Activated CD8-positive, alpha-beta T cell treated with anti-CD3 and anti-CD28 coated beads, Interleukin-2, amount 10 ng/mL, durations not matched to agents 7 days and 5 days (primary cell): ENCODE measurements around the gene MAP2K5. TPM values are rescaled to one million over a fixed set of nuclear protein-coding genes. Genes with fewer than 3 reads are reported as not detected.

Experiments used
- ATAC-seq: fragments of 150-1000 bp; cut with Tn5 transposase; one replicate; pipeline ENCODE4 v1.10.0; 2021; ENCODE audit warnings: moderate library complexity
- CTCF ChIA-PET: fragments of 350-600 bp; sonication (Branson Sonifier 250); formaldehyde crosslinking; loops from one replicate; lab custom pipeline; 2021; ENCODE audit warnings: antibody characterized with exemption; lab: Charles Lee
- POLR2A ChIA-PET: fragments of 350-600 bp; sonication (Branson Sonifier 250); formaldehyde crosslinking; loops from one replicate; lab custom pipeline; 2021; ENCODE audit warnings: antibody characterized with exemption; lab: Charles Lee
- DNase-seq: peaks from one replicate; pipeline ENCODE4 v3.0.0-alpha.2; 2020
- H3K27ac Mint-ChIP-seq: one replicate; pipeline ENCODE4 v1.8.0; 2021; ENCODE audit warnings: mild to moderate bottlenecking, mixed read lengths
- H3K27me3 Mint-ChIP-seq: one replicate; pipeline ENCODE4 v1.8.0; 2021; ENCODE audit warnings: low read depth, mixed read lengths
- H3K36me3 Mint-ChIP-seq: one replicate; pipeline ENCODE4 v1.8.0; 2021; ENCODE audit warnings: low read depth, mixed read lengths
- H3K4me1 Mint-ChIP-seq: one replicate; pipeline ENCODE4 v1.8.0; 2021; ENCODE audit warnings: low read depth, mixed read lengths
- H3K4me3 Mint-ChIP-seq: one replicate; pipeline ENCODE4 v1.8.0; 2021; ENCODE audit warnings: mild to moderate bottlenecking, mixed read lengths
- H3K9me3 Mint-ChIP-seq: one replicate; pipeline ENCODE4 v1.8.0; 2022; ENCODE audit warnings: mixed read lengths; ENCODE audit not compliant: insufficient read depth
- total RNA-seq, 2 experiments: library from RNA; stranded (reverse); gene quantifications; one replicate each; pipeline ENCODE4 v1.2.3, GENCODE V29; 2021

The MAP2K5 gene
- total RNA-seq, 2 experiments from 2014 or later, result 18.3 to 20.9 TPM

GRCh38 chr15:67827562-67828277 is 285.2 kb downstream of the MAP2K5 start:
- Mint-ChIP-seq H3K36me3 (peaks cover 10% of the 10 kb centered on the region), H3K4me1 (peaks cover 39% of the 10 kb centered on the region), H3K9me3 (no peaks in the 10 kb centered on the region), H3K4me3 (no peak overlapping the region), H3K27ac (no peak overlapping the region), H3K27me3 (peaks cover 73% of the 10 kb centered on the region)
- POLR2A ChIA-PET, result no interaction called here
- CTCF ChIA-PET, result no interaction called here
- DNase-seq, result no peak
- ATAC-seq, result no peak

- POLR2A ChIA-PET, result no interaction called here
- ATAC-seq, result no peak
- peak overlapping the region; percentile 57 for H3K27ac Mint-ChIP-seq
- H3K9me3 Mint-ChIP-seq, result no peaks in the 10 kb centered on the region
- peaks cover 10% of the 10 kb centered on the region for H3K36me3 Mint-ChIP-seq
- H3K27me3 Mint-ChIP-seq, result peaks cover 77% of the 10 kb centered on the region
- CTCF ChIA-PET, result no interaction called here
- peaks cover 45% of the 10 kb centered on the region for H3K4me1 Mint-ChIP-seq
- DNase-seq, result no peak
- H3K4me3 Mint-ChIP-seq, result peak overlapping the region; percentile 31
These were observed 285.9 kb downstream of the MAP2K5 start for GRCh38 chr15:67828278-67828968.

- ATAC-seq (no peak), DNase-seq (no peak)
- ChIA-PET CTCF (no interaction called here), POLR2A (no interaction called here)
- peaks cover 5% of the 10 kb centered on the region for H3K36me3 Mint-ChIP-seq
- H3K27me3 Mint-ChIP-seq, result peaks cover 77% of the 10 kb centered on the region
- peak overlapping the region; percentile 23 for H3K27ac Mint-ChIP-seq
- H3K4me1 Mint-ChIP-seq, result peaks cover 44% of the 10 kb centered on the region
- H3K9me3 Mint-ChIP-seq, result no peaks in the 10 kb centered on the region
- H3K4me3 Mint-ChIP-seq, result no peak overlapping the region
These were observed 286.6 kb downstream of the MAP2K5 start for GRCh38 chr15:67828969-67829646.

GRCh38 chr15:67829647-67830504 is 287.4 kb downstream of the MAP2K5 start:
- Mint-ChIP-seq H3K27me3 (peaks cover 76% of the 10 kb centered on the region), H3K9me3 (no peaks in the 10 kb centered on the region), H3K4me1 (peaks cover 46% of the 10 kb centered on the region), H3K36me3 (peaks cover 5% of the 10 kb centered on the region), H3K27ac (no peak overlapping the region), H3K4me3 (no peak overlapping the region)
- ATAC-seq (no peak), DNase-seq (no peak)
- CTCF ChIA-PET, result no interaction called here
- POLR2A ChIA-PET, result no interaction called here

GRCh38 chr15:67831363-67831762 is 288.9 kb downstream of the MAP2K5 start:
- no peak for ATAC-seq
- Mint-ChIP-seq H3K9me3 (no peaks in the 10 kb centered on the region), H3K27me3 (peaks cover 76% of the 10 kb centered on the region), H3K27ac (no peak overlapping the region), H3K4me3 (no peak overlapping the region), H3K4me1 (peaks cover 51% of the 10 kb centered on the region), H3K36me3 (peaks cover 2% of the 10 kb centered on the region)
- no peak for DNase-seq
- ChIA-PET CTCF (interaction anchor here (1.0 to 2.4 kb wide), 3 partner anchors 48 to 374 kb away, joined by 3 to 13 read pairs (median 13); no protein-coding TSS in a partner anchor), POLR2A (interaction anchor here (0.6 kb wide), 1 partner anchor 1582 kb away, joined by 3 read pairs; no protein-coding TSS in a partner anchor)

GRCh38 chr15:67832031-67832551 is 289.6 kb downstream of the MAP2K5 start:
- H3K36me3 Mint-ChIP-seq, result peaks cover 2% of the 10 kb centered on the region
- H3K27ac Mint-ChIP-seq, result no peak overlapping the region
- ATAC-seq (no peak), DNase-seq (no peak)
- no peaks in the 10 kb centered on the region for H3K9me3 Mint-ChIP-seq
- H3K27me3 Mint-ChIP-seq, result peaks cover 76% of the 10 kb centered on the region
- ChIA-PET CTCF (interaction anchor here (1.0 to 2.4 kb wide), 5 partner anchors 45 to 375 kb away, joined by 3 to 13 read pairs (median 5); no protein-coding TSS in a partner anchor), POLR2A (interaction anchor here (0.6 kb wide), 1 partner anchor 1582 kb away, joined by 3 read pairs; no protein-coding TSS in a partner anchor)
- H3K4me3 Mint-ChIP-seq, result no peak overlapping the region
- H3K4me1 Mint-ChIP-seq, result peaks cover 52% of the 10 kb centered on the region

GRCh38 chr15:67832897-67833709 is 290.6 kb downstream of the MAP2K5 start:
- ATAC-seq, result no peak
- POLR2A ChIA-PET, result interaction anchor here (0.9 kb wide), 1 partner anchor 12 kb away, joined by 3 read pairs; no protein-coding TSS in a partner anchor

GRCh38 chr15:67833710-67834511 is 291.4 kb downstream of the MAP2K5 start:
- DNase-seq, result peak; percentile 55
- ChIA-PET POLR2A (interaction anchor here (0.9 kb wide), 1 partner anchor 13 kb away, joined by 3 read pairs; no protein-coding TSS in a partner anchor), CTCF (interaction anchor here (2.0 to 4.2 kb wide), 3 partner anchors 51 to 377 kb away, joined by 13 to 57 read pairs (median 13); no protein-coding TSS in a partner anchor)
- Mint-ChIP-seq H3K27ac (no peak overlapping the region), H3K36me3 (no peaks in the 10 kb centered on the region), H3K4me3 (peak overlapping the region; percentile 66), H3K27me3 (peaks cover 77% of the 10 kb centered on the region), H3K9me3 (no peaks in the 10 kb centered on the region), H3K4me1 (peaks cover 52% of the 10 kb centered on the region)
- peak; percentile 47 for ATAC-seq

More at GRCh38 chr15:67832897-67833709, 290.6 kb downstream of the MAP2K5 start:
- Mint-ChIP-seq H3K4me1 (peaks cover 52% of the 10 kb centered on the region), H3K9me3 (no peaks in the 10 kb centered on the region), H3K36me3 (peaks cover 2% of the 10 kb centered on the region), H3K27ac (no peak overlapping the region), H3K27me3 (peaks cover 82% of the 10 kb centered on the region), H3K4me3 (peak overlapping the region; percentile 66)
- no peak for DNase-seq
- CTCF ChIA-PET, result interaction anchor here (1.0 to 2.4 kb wide), 4 partner anchors 46 to 376 kb away, joined by 3 to 13 read pairs (median 9); no protein-coding TSS in a partner anchor

- DNase-seq (no peak), ATAC-seq (peak; percentile 5)
- ChIA-PET POLR2A (interaction anchor here (1.3 kb wide), 1 partner anchor 378 kb away, joined by 3 read pairs; no protein-coding TSS in a partner anchor), CTCF (interaction anchor here (0.6 to 4.2 kb wide), 6 partner anchors 14 to 376 kb away, joined by 4 to 57 read pairs (median 6); partner anchors contain the start of gene C15orf61)
- peaks cover 51% of the 10 kb centered on the region for H3K4me1 Mint-ChIP-seq
- H3K27me3 Mint-ChIP-seq, result peaks cover 69% of the 10 kb centered on the region
- no peaks in the 10 kb centered on the region for H3K36me3 Mint-ChIP-seq
- no peak overlapping the region for H3K27ac Mint-ChIP-seq
- H3K9me3 Mint-ChIP-seq, result no peaks in the 10 kb centered on the region
- H3K4me3 Mint-ChIP-seq, result peak overlapping the region; percentile 66
These were observed 292.2 kb downstream of the MAP2K5 start for GRCh38 chr15:67834581-67835296.
